ENCODE data around the gene CAND1. TPM values are rescaled to one million over a fixed set of nuclear protein-coding genes. Genes with fewer than 3 reads are reported as not detected.

The CAND1 gene
- total and polyA plus RNA-seq, 9 of the 15 experiments (the other 6 are each of a cell fraction or from before 2014, with no cell fraction given), result 24.0 to 167 (median 77.5) TPM

GRCh38 chr12:67269633-67270573 lies 745 bp downstream of the CAND1 start (continued):
- TF ChIP-seq, protein P1, sequence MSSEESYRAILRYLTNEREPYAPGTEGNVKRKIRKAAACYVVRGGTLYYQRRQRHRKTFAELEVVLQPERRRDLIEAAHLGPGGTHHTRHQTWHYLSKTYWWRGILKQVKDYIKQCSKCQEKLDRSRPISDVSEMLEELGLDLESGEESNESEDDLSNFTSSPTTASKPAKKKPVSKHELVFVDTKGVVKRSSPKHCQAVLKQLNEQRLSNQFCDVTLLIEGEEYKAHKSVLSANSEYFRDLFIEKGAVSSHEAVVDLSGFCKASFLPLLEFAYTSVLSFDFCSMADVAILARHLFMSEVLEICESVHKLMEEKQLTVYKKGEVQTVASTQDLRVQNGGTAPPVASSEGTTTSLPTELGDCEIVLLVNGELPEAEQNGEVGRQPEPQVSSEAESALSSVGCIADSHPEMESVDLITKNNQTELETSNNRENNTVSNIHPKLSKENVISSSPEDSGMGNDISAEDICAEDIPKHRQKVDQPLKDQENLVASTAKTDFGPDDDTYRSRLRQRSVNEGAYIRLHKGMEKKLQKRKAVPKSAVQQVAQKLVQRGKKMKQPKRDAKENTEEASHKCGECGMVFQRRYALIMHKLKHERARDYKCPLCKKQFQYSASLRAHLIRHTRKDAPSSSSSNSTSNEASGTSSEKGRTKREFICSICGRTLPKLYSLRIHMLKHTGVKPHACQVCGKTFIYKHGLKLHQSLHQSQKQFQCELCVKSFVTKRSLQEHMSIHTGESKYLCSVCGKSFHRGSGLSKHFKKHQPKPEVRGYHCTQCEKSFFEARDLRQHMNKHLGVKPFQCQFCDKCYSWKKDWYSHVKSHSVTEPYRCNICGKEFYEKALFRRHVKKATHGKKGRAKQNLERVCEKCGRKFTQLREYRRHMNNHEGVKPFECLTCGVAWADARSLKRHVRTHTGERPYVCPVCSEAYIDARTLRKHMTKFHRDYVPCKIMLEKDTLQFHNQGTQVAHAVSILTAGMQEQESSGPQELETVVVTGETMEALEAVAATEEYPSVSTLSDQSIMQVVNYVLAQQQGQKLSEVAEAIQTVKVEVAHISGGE (CRISPR knock-in tag; IDR thresholded peaks at IDR 0.05), result no peak
- TF ChIP-seq, protein P2, sequence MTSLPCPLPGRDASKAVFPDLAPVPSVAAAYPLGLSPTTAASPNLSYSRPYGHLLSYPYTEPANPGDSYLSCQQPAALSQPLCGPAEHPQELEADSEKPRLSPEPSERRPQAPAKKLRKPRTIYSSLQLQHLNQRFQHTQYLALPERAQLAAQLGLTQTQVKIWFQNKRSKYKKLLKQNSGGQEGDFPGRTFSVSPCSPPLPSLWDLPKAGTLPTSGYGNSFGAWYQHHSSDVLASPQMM (CRISPR knock-in tag; IDR thresholded peaks at IDR 0.05), result no peak
- no peak for TF ChIP-seq SRSF7 (optimal IDR thresholded peaks at IDR 0.05; ENCODE audit: low read depth, low read length)

DNA sequence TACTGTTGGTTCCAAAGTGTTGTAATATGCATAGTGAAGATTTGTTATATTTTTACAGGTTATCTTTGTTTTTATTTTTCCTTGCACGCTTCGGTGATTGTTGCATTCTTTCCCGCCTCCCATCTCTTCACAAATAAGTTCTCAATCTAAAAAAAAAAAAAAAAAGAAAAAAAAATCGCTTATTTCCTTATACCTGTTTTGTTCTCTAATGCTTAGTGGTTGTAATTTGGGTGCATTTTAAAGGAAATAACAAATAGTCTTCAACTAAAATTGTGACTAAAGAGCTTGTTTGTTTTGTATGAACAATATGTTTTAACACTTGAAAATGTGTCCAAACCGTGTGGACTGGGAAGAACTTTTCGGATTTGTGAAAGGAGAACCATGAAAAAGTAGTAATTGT lies 1.5 kb downstream of the CAND1 start:
- H3K4me3 ChIP-seq, result peak overlapping the region; percentile 90
- H3K79me2 ChIP-seq (ENCODE audit: control insufficient read depth, insufficient read depth, low read length), result peaks cover 64% of the 10 kb centered on the region
- POLR2A ChIA-PET, result interaction anchor here (1.0 to 2.9 kb wide), 4 partner anchors 10 to 36 kb away, joined by 3 to 27 read pairs (median 10); no protein-coding TSS in a partner anchor
- no peak for ATAC-seq
- H4K20me1 ChIP-seq (replicated peaks; ENCODE audit: control insufficient read depth, insufficient read depth, low read length), result peaks cover 13% of the 10 kb centered on the region; the same call in 1 of the 2 replicates
- no peak overlapping the region for H2AFZ ChIP-seq (ENCODE audit: low read depth, low read length)
- peaks cover 8 to 20% of the 10 kb centered on the region in 2 experiments for H3K4me1 ChIP-seq (replicated peaks in 1 of 2; ENCODE audit: control insufficient read depth in 2 of 2, insufficient read depth in 2 of 2, low read length in 2 of 2)
- H3K9ac ChIP-seq (ENCODE audit: insufficient read depth in 1 of 2, low read depth in 2 of 2, low read length in 2 of 2), result peak overlapping the region; percentile 94 to 100; a peak in 3 of 4 replicates
- 0 out of 2 replicates have a peak, but pooled peaks cover 3% of the 10 kb centered on the region for H3K9me3 ChIP-seq (replicated peaks; ENCODE audit: control insufficient read depth, insufficient read depth, low read depth, low read length)
- peak overlapping the region; percentile 100 for H3K27ac ChIP-seq (ENCODE audit: extremely low read depth, low read depth, low read length)
- CTCF ChIA-PET (ENCODE audit: low intra/inter-chr PET ratio), result no interaction called here
- no peak for FAIRE-seq
- WGBS (ENCODE audit: insufficient coverage, low coverage, missing lambda C conversion rate), result 0% methylated on average over 5 of the region's 6 CpGs
- in situ Hi-C loops (cut with MboI) (no loop called here), intact Hi-C loops (cut with micrococcal nuclease) (no loop called here)
- no peaks in the 10 kb centered on the region for H3K27me3 ChIP-seq (ENCODE audit: control insufficient read depth in 2 of 2, insufficient read depth in 2 of 2, low read length in 2 of 2)
- H3K4me2 ChIP-seq (ENCODE audit: insufficient read depth, low read length), result peak overlapping the region; percentile 95
- peaks cover 15% of the 10 kb centered on the region; the same call in 2 of the 3 replicates for H3K36me3 ChIP-seq (ENCODE audit: control insufficient read depth, insufficient read depth, low read length)
- no peak for DNase-seq (ENCODE audit: extremely low read depth in 1 of 4, low spot score in 3 of 4)
- H3K9me1 ChIP-seq (ENCODE audit: control insufficient read depth, insufficient read depth, low read length), result no peaks in the 10 kb centered on the region
- BruUV-seq (replicated peaks), result no TSS peak
- TF ChIP-seq, protein P3, sequence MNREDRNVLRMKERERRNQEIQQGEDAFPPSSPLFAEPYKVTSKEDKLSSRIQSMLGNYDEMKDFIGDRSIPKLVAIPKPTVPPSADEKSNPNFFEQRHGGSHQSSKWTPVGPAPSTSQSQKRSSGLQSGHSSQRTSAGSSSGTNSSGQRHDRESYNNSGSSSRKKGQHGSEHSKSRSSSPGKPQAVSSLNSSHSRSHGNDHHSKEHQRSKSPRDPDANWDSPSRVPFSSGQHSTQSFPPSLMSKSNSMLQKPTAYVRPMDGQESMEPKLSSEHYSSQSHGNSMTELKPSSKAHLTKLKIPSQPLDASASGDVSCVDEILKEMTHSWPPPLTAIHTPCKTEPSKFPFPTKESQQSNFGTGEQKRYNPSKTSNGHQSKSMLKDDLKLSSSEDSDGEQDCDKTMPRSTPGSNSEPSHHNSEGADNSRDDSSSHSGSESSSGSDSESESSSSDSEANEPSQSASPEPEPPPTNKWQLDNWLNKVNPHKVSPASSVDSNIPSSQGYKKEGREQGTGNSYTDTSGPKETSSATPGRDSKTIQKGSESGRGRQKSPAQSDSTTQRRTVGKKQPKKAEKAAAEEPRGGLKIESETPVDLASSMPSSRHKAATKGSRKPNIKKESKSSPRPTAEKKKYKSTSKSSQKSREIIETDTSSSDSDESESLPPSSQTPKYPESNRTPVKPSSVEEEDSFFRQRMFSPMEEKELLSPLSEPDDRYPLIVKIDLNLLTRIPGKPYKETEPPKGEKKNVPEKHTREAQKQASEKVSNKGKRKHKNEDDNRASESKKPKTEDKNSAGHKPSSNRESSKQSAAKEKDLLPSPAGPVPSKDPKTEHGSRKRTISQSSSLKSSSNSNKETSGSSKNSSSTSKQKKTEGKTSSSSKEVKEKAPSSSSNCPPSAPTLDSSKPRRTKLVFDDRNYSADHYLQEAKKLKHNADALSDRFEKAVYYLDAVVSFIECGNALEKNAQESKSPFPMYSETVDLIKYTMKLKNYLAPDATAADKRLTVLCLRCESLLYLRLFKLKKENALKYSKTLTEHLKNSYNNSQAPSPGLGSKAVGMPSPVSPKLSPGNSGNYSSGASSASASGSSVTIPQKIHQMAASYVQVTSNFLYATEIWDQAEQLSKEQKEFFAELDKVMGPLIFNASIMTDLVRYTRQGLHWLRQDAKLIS (CRISPR knock-in tag; IDR thresholded peaks at IDR 0.05), result no peak
- TF ChIP-seq HNRNPLL (IDR thresholded peaks at IDR 0.05; ENCODE audit: low read depth, low read length, poor library complexity, severe bottlenecking) (no peak), CSDE1 (IDR thresholded peaks at IDR 0.05) (no peak), HMGXB4 (CRISPR knock-in tag; IDR thresholded peaks at IDR 0.05) (no peak), BCL6 (CRISPR knock-in tag; IDR thresholded peaks at IDR 0.05) (no peak)

Data from K562 (cell line).